Body of pancreas (tissue), 4 donors: ENCODE data around the gene STK17A. TPM values are rescaled to one million over a fixed set of nuclear protein-coding genes. Genes with fewer than 3 reads are reported as not detected.

Experiments
- ATAC-seq: fragments of 150-250 bp; one replicate; pipeline ENCODE4 v1.9.1; 2016
- DNase-seq, 4 donors: peaks; one replicate each; pipeline ENCODE4 v3.0.0-alpha.2; 2019
- H3K27ac ChIP-seq, 4 donors: fragments of 200-600 bp; sonication (generic); 1 replicate in 3 of 4; 2 replicates in 1 of 4; pipeline versions ENCODE4 v1.5.1 to v1.6.1; 2016 to 2019; ENCODE audit warnings: mild to moderate bottlenecking in 1 of 4, mixed read lengths in 1 of 4, moderate library complexity in 1 of 4
- H3K27me3 ChIP-seq, 2 donors: fragments of 200-600 bp; sonication (generic); one replicate each; pipeline ENCODE4 v1.6.0; 2016; ENCODE audit warnings: mild to moderate bottlenecking in 1 of 2
- H3K36me3 ChIP-seq, 2 donors: fragments of 200-600 bp; sonication (generic); replicated peaks in 1 of 2; 2 replicates each; pipeline ENCODE4 v1.5.1; 2016; ENCODE audit warnings: low read depth in 2 of 2; ENCODE audit not compliant: insufficient read depth in 1 of 2
- H3K4me1 ChIP-seq: fragments of 200-600 bp; sonication (generic); one replicate; pipeline ENCODE4 v1.6.0; 2016
- H3K4me3 ChIP-seq, 2 donors: fragments of 200-600 bp; sonication (generic); 1 replicate in 1 of 2; 2 replicates in 1 of 2; pipeline ENCODE4 v1.5.1; 2016 to 2019
- H3K9me3 ChIP-seq, 3 donors: fragments of 200-600 bp; sonication (generic); 1 replicate in 2 of 3; 2 replicates in 1 of 3; pipeline ENCODE4 v1.5.1; 2016
- CTCF ChIP-seq, 7 experiments: fragments of 450-650 bp in 4 of 7; fragments of 200-600 bp in 3 of 7; sonication (generic) in 3 of 7; IDR thresholded peaks; one replicate each; pipeline ENCODE4 v1.5.1; 2016 to 2019; ENCODE audit warnings: antibody characterized with exemption in 7 of 7
- POLR2A ChIP-seq, 3 donors: fragments of 450-650 bp; IDR thresholded peaks; one replicate each; pipeline ENCODE4 v1.6.1; 2016; ENCODE audit warnings: antibody characterized with exemption in 3 of 3, mild to moderate bottlenecking in 2 of 3
- WGBS, 2 donors: methylation state at CpG; one replicate each; pipeline ENCODE4 v1.1.5; 2017; 5-methylcytosine and 5-hydroxymethylcytosine counted together
- intact Hi-C: fragments of 100-400 bp; cut with DNase I; formaldehyde crosslinking; loops from one replicate; pipeline ENCODE4 v1.15.1; 2023
- total RNA-seq, 2 donors: library from RNA; depleted of rRNA; stranded (reverse); fragments of >200 nt; gene quantifications; one replicate each; pipeline ENCODE4 v1.1.0, GENCODE V29; 2016

STK17A gene
- total RNA-seq, 2 donors from 2014 or later: 8.6 to 18.7 TPM

GRCh38 chr7:43652364-43652763 lies 69.5 kb downstream of the STK17A start:
- ATAC-seq (no peak), DNase-seq (no peak)
- intact Hi-C loops: no loop called here
- H3K27ac ChIP-seq: no peak overlapping the region
- no peak overlapping the region for H3K4me3 ChIP-seq
- no peak for TF ChIP-seq POLR2A (IDR thresholded peaks at IDR 0.05)
- no peak for TF ChIP-seq CTCF (IDR thresholded peaks at IDR 0.05)
- no peaks in the 10 kb centered on the region for H3K9me3 ChIP-seq
- no peaks in the 10 kb centered on the region for H3K36me3 ChIP-seq
- no peaks in the 10 kb centered on the region for H3K27me3 ChIP-seq
- H3K4me1 ChIP-seq: peaks cover 55% of the 10 kb centered on the region

DNA sequence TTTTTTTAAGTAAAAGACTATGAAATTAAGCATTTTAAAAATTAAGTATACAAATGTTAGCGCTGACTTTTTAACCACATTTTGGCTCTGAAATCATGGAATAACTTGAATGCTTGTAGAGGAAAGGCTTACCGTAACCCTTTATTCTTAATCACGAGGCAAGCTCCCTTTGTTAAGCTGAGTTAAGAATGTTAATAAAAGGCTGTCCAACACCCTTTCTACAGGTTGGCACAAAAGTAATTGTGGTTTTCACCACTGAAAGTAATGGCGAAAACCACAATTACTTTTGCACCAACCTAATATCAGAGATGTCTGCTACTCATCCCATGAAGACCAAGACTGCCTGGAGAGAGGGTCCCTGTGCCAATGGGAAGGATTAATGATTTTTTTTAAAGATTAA lies 70.6 kb downstream of the STK17A start:
- WGBS, 2 donors: 91 to 96% methylated on average over 4 of the region's 4 CpGs
- no peak for ATAC-seq
- peak overlapping the region in 1 of 4 donors; percentile 24 for H3K27ac ChIP-seq
- no peaks in the 10 kb centered on the region for H3K36me3 ChIP-seq
- no peaks in the 10 kb centered on the region for H3K9me3 ChIP-seq
- no peak overlapping the region for H3K4me3 ChIP-seq
- no peak for DNase-seq
- no peak for TF ChIP-seq CTCF (IDR thresholded peaks at IDR 0.05)
- no peak for TF ChIP-seq POLR2A (IDR thresholded peaks at IDR 0.05)
- H3K27me3 ChIP-seq: no peaks in the 10 kb centered on the region
- intact Hi-C loops: no loop called here
- peaks cover 55% of the 10 kb centered on the region for H3K4me1 ChIP-seq

DNA sequence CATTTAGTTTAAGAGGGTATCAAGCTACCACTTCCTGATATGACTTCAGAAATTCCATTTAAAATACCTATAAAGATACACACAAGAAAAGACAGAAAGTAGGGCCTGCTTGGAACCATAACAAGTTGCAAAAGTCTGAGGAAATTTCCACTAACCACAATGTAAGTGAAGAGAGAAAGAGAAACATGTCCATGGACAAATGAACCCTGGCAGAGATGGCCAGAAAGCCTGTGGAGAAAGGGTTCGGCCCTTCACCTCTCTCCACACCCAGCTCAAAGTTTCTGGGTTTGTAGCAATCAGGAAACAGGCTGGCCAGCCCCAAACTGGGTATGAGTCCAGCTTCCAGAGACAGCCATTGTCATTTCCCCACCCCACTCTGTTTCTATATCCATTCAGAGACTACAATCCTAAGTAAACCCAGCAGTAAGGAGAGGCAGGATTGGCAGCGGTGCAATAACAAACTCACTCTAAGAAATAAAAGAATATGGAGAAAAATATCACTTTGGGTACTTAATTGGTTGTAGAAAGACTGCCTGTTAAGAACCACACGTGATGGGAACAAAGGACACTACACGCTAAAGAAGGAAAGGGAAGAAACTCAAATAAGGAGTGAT lies 71.1 kb downstream of the STK17A start:
- peaks cover 55% of the 10 kb centered on the region for H3K4me1 ChIP-seq
- peak overlapping the region in 1 of 4 donors; percentile 24 for H3K27ac ChIP-seq
- TF ChIP-seq CTCF (IDR thresholded peaks at IDR 0.05) (no peak), POLR2A (IDR thresholded peaks at IDR 0.05) (no peak)
- H3K27me3 ChIP-seq: no peaks in the 10 kb centered on the region
- intact Hi-C loops: no loop called here
- ATAC-seq (no peak), DNase-seq (no peak)
- H3K36me3 ChIP-seq: no peaks in the 10 kb centered on the region
- no peaks in the 10 kb centered on the region for H3K9me3 ChIP-seq
- H3K4me3 ChIP-seq: no peak overlapping the region
- 86 to 93% methylated on average over 4 of the region's 4 CpGs for WGBS, 2 donors

- Histone ChIP-seq H3K4me3 (no peak overlapping the region), H3K27me3 (no peaks in the 10 kb centered on the region), H3K36me3 (no peaks in the 10 kb centered on the region), H3K27ac (no peak overlapping the region), H3K9me3 (no peaks in the 10 kb centered on the region), H3K4me1 (peaks cover 55% of the 10 kb centered on the region)
- ATAC-seq (no peak), DNase-seq (no peak)
- WGBS, 2 donors: 98% methylated on average over 3 of the region's 3 CpGs
- TF ChIP-seq POLR2A (IDR thresholded peaks at IDR 0.05) (no peak), CTCF (IDR thresholded peaks at IDR 0.05) (no peak)
- intact Hi-C loops: no loop called here
These were observed 72.7 kb downstream of the STK17A start for GRCh38 chr7:43655584-43655983.

DNA sequence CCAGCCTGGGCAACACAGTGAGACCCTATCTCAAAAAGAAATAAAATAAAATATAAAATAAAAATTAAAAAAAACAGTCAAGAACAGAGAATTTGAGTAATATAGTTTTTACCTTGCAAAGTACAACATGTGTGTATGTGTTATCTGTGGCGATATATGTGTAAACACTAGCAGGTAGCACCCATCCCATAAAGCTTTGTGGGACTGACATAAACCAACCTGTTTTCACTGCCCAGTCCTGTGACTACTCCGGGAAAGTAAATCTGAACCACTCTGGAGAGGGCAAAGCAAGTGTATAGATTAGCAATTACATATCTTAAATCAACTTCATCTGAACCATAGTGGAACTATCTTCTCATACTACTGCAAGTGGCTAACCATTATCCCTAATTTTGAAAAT lies 74.1 kb downstream of the STK17A start:
- TF ChIP-seq CTCF (IDR thresholded peaks at IDR 0.05) (no peak), POLR2A (IDR thresholded peaks at IDR 0.05) (no peak)
- H3K9me3 ChIP-seq: no peaks in the 10 kb centered on the region
- H3K4me3 ChIP-seq: no peak overlapping the region
- peaks cover 50% of the 10 kb centered on the region for H3K4me1 ChIP-seq
- 36 to 46% methylated on average over 2 of the region's 2 CpGs for WGBS, 2 donors
- intact Hi-C loops: no loop called here
- no peaks in the 10 kb centered on the region for H3K36me3 ChIP-seq
- DNase-seq (no peak), ATAC-seq (no peak)
- peak overlapping the region in 3 of 4 donors; percentile 77 to 85 (median 81) for H3K27ac ChIP-seq
- H3K27me3 ChIP-seq: no peaks in the 10 kb centered on the region
